Pancreas (tissue), 10 donors: ENCODE results near the gene HDAC10. TPM values are rescaled to one million over a fixed set of nuclear protein-coding genes. Genes with fewer than 3 reads are reported as not detected.

Source experiments
- ATAC-seq, 4 donors: fragments of 200-7000 bp; cut with Tn5 transposase; one replicate each; pipeline versions ENCODE4 v1.8.0 to v1.9.1; 2020; ENCODE audit warnings: mild to moderate bottlenecking in 4 of 4, moderate library complexity in 4 of 4
- DNase-seq, 6 donors: peaks; one replicate each; pipeline ENCODE4 v3.0.0-alpha.2; 2020
- FAIRE-seq: peaks from 2 replicates; lab custom pipeline; 2012; peaks lifted over from hg19 to GRCh38; lab: Jason Lieb, UNC
- H3K27ac ChIP-seq, 4 donors: fragments of 200-600 bp; sonication (generic); 1 replicate in 3 of 4; 2 replicates in 1 of 4; pipeline versions ENCODE4 v1.5.0 to v1.8.0; 2020
- H3K27me3 ChIP-seq, 4 donors: fragments of 200-600 bp; one replicate each; pipeline ENCODE4 v1.8.0; 2021
- H3K36me3 ChIP-seq, 3 donors: fragments of 200-600 bp; sonication (generic) in 1 of 3; one replicate each; pipeline versions ENCODE4 v1.5.0 to v1.8.0; 2020 to 2021
- H3K4me1 ChIP-seq, 3 donors: fragments of 200-600 bp; one replicate each; pipeline ENCODE4 v1.8.0; 2021
- H3K4me3 ChIP-seq, 4 donors: fragments of 200-600 bp; sonication (generic) in 2 of 4; one replicate each; pipeline versions ENCODE4 v1.5.0 to v1.8.0; 2020 to 2021
- H3K9me3 ChIP-seq, 4 donors: fragments of 200-600 bp; one replicate each; pipeline ENCODE4 v1.8.0; 2021
- CTCF ChIP-seq, 4 donors: fragments of 200-600 bp; sonication (generic) in 3 of 4; IDR thresholded peaks; one replicate each; pipeline versions ENCODE4 v1.5.0 to v1.8.0; 2021; ENCODE audit warnings: antibody characterized with exemption in 4 of 4
- WGBS, 2 donors: extraction: QIAGEN DNeasy Blood & Tissue Kit; methylation state at CpG; one replicate each; pipeline ENCODE4 v1.1.7; 2013; 5-methylcytosine and 5-hydroxymethylcytosine counted together
- intact Hi-C, 3 donors: fragments of 100-400 bp; cut with DNase I; formaldehyde crosslinking; loops; one replicate each; pipeline versions ENCODE4 v1.11.1 to v1.14.2; 2022
- polyA plus RNA-seq, 2 donors: library from polyadenylated mRNA; stranded (reverse); fragments of 200-250 nt; gene quantifications; one replicate each; pipeline ENCODE4 v1.2.3, GENCODE V29; 2013
- total RNA-seq, 6 donors: library from RNA; stranded (reverse); fragmentation: NEBNext Ultra II Directional in 4 of 6; extraction: Animal tissue kit (Norgen Biotek cat#: 25700) in 4 of 6; gene quantifications; one replicate each; pipeline versions ENCODE4 v1.2.1 to v1.2.4, GENCODE V29; 2021 to 2023
- donor health status: healthy with polysubstance abuse.
- donor health status: DM: no; HTN: no; CAD: no; lungs with moderate emphysema.
- donor health status: DM: no; HTN: no; CAD: no.
- donor health status: control.
- donor health status: control.
- donor health status: Bipolar disorder and iron deficiency.
- donor health status: DM: yes; HTN: yes; CAD: no.
- donor health status: DM: no; HTN: no; CAD: no.
- donor health status: DM: no; HTN: no; CAD: no.
- donor health status: DM: yes; HTN: yes; CAD: no.

HDAC10 gene
- total and polyA plus RNA-seq, 8 donors, result 17.0 to 78.3 (median 21.8) TPM

GRCh38 chr22:50260801-50261614 is 9.9 kb upstream of the HDAC10 start:
- Histone ChIP-seq H3K9me3 (no peaks in the 10 kb centered on the region), H3K27ac (no peak overlapping the region), H3K4me1 (no peaks in the 10 kb centered on the region), H3K36me3 (no peaks in the 10 kb centered on the region), H3K27me3 (no peaks in the 10 kb centered on the region), H3K4me3 (peak overlapping the region; percentile 2 to 43 (median 22))
- WGBS, 2 donors, result 1 to 5% methylated on average over 16 to 92 of the region's 92 CpGs
- FAIRE-seq (no peak), ATAC-seq (peak in 3 of 4 donors; percentile 28 to 58 (median 42)), DNase-seq (peak in 1 of 6 donors; percentile 80)
- no peak for TF ChIP-seq CTCF (IDR thresholded peaks at IDR 0.05)
- intact Hi-C loops, result loop anchor here in 1 of 3 donors (10.0 kb wide), 1 partner anchor 354 kb away; no protein-coding TSS in a partner anchor

- ATAC-seq (no peak), DNase-seq (no peak), FAIRE-seq (no peak)
- Histone ChIP-seq H3K36me3 (no peaks in the 10 kb centered on the region), H3K27ac (no peak overlapping the region), H3K4me1 (no peaks in the 10 kb centered on the region), H3K9me3 (no peaks in the 10 kb centered on the region), H3K27me3 (no peaks in the 10 kb centered on the region), H3K4me3 (peak overlapping the region in 2 of 4 donors; percentile 23 to 43)
- TF ChIP-seq CTCF (IDR thresholded peaks at IDR 0.05), result no peak
- WGBS, 2 donors, result 30 to 42% methylated on average over 10 to 11 of the region's 11 CpGs
- intact Hi-C loops, result loop anchor here in 1 of 3 donors (10.0 kb wide), 1 partner anchor 354 kb away; no protein-coding TSS in a partner anchor
These were observed 9.4 kb upstream of the HDAC10 start for GRCh38 chr22:50260434-50260800.

- no peak for ATAC-seq
- no peak for DNase-seq
- Histone ChIP-seq H3K27me3 (no peaks in the 10 kb centered on the region), H3K27ac (no peak overlapping the region), H3K4me1 (no peaks in the 10 kb centered on the region), H3K36me3 (no peaks in the 10 kb centered on the region), H3K4me3 (no peak overlapping the region), H3K9me3 (no peaks in the 10 kb centered on the region)
- intact Hi-C loops, result loop anchor here in 1 of 3 donors (5.0 kb wide), 1 partner anchor 78 kb away; no protein-coding TSS in a partner anchor
- no peak for TF ChIP-seq CTCF (IDR thresholded peaks at IDR 0.05)
- 88 to 93% methylated on average over 15 of the region's 15 CpGs for WGBS, 2 donors
- no peak for FAIRE-seq
These were observed 8.2 kb upstream of the HDAC10 start for GRCh38 chr22:50259302-50259701.

- Histone ChIP-seq H3K4me3 (no peak overlapping the region), H3K27ac (no peak overlapping the region), H3K4me1 (no peaks in the 10 kb centered on the region), H3K36me3 (no peaks in the 10 kb centered on the region), H3K27me3 (no peaks in the 10 kb centered on the region), H3K9me3 (no peaks in the 10 kb centered on the region)
- no peak for TF ChIP-seq CTCF (IDR thresholded peaks at IDR 0.05)
- ATAC-seq (no peak), FAIRE-seq (no peak), DNase-seq (no peak)
- 63 to 68% methylated on average over 24 of the region's 24 CpGs for WGBS, 2 donors
- intact Hi-C loops, result loop anchor here in 1 of 3 donors (5.0 kb wide), 1 partner anchor 79 kb away; no protein-coding TSS in a partner anchor
These were observed 7.6 kb upstream of the HDAC10 start for GRCh38 chr22:50258361-50259292.
